Choroid plexus epithelial cell (primary cell): Measurements from ENCODE around the gene FAHD2A.
"Not testable (repeated sequence)": the region's sequence is repeated elsewhere in the genome, so short reads cannot be mapped to it uniquely, and the experiment has no call there.

ENCODE experiments used
- DNase-seq: peaks from one replicate; pipeline ENCODE4 v3.0.0-alpha.2; 2010; ENCODE audit warnings: low read depth
- H3K4me3 ChIP-seq: 2 replicates; pipeline ENCODE4 v1.5.1; 2011; ENCODE audit warnings: low read depth, mild to moderate bottlenecking, control low read depth, low read length, moderate library complexity

The FAHD2A gene

GRCh38 chr2:95463292-95463691 is 60.8 kb downstream of the FAHD2A start:
- not testable (repeated sequence) for H3K4me3 ChIP-seq, DNase-seq
